Right lobe of liver (tissue), 6 donors: ENCODE measurements around the gene UGT3A2. TPM values are rescaled to one million over a fixed set of nuclear protein-coding genes. Genes with fewer than 3 reads are reported as not detected.
A peak's percentile ranks its signal among the peaks of the same experiment; 100 is the strongest.

Experiments used
- ATAC-seq, 4 donors: fragments of 200-7000 bp; cut with Tn5 transposase; one replicate each; pipeline ENCODE4 v1.9.1; 2020; ENCODE audit warnings: mild to moderate bottlenecking in 4 of 4, moderate library complexity in 4 of 4
- DNase-seq, 3 donors: peaks; one replicate each; pipeline ENCODE4 v3.0.0-alpha.2; 2020
- H3K27ac ChIP-seq, 3 donors: fragments of 200-600 bp; one replicate each; pipeline ENCODE4 v1.8.0; 2022
- H3K27me3 ChIP-seq, 2 donors: fragments of 200-600 bp; one replicate each; pipeline ENCODE4 v1.8.0; 2022
- H3K36me3 ChIP-seq, 4 donors: fragments of 200-600 bp; sonication (generic) in 1 of 4; one replicate each; pipeline versions ENCODE4 v1.5.1 to v1.8.0; 2017 to 2022; ENCODE audit warnings: control low read depth in 1 of 4
- H3K4me1 ChIP-seq, 4 donors: fragments of 200-600 bp; sonication (generic) in 1 of 4; one replicate each; pipeline versions ENCODE4 v1.5.1 to v1.8.0; 2017 to 2022; ENCODE audit warnings: control low read depth in 1 of 4
- H3K4me3 ChIP-seq, 3 donors: fragments of 200-600 bp; one replicate each; pipeline ENCODE4 v1.8.0; 2022
- H3K9me3 ChIP-seq, 4 donors: fragments of 200-600 bp; sonication (generic) in 1 of 4; one replicate each; pipeline versions ENCODE4 v1.5.1 to v1.8.0; 2017 to 2022; ENCODE audit warnings: control low read depth in 1 of 4
- CTCF ChIP-seq, 4 donors: fragments of 200-600 bp in 3 of 4; fragments of 450-650 bp in 1 of 4; IDR thresholded peaks; one replicate each; pipeline versions ENCODE4 v1.5.1 to v1.8.0; 2016 to 2022; ENCODE audit warnings: antibody characterized with exemption in 4 of 4, mild to moderate bottlenecking in 2 of 4
- POLR2A ChIP-seq: fragments of 450-650 bp; IDR thresholded peaks from one replicate; pipeline ENCODE4 v1.6.1; 2017; ENCODE audit warnings: antibody characterized with exemption, mild to moderate bottlenecking
- WGBS: methylation state at CpG from one replicate; pipeline ENCODE4 v1.1.6; 2018; ENCODE audit warnings: low coverage, low lambda C conversion rate; ENCODE audit not compliant: insufficient coverage; ENCODE audit errors: missing lambda C conversion rate; 5-methylcytosine and 5-hydroxymethylcytosine counted together
- intact Hi-C, 2 donors: fragments of 100-400 bp; cut with DNase I; formaldehyde crosslinking; loops; one replicate each; pipeline versions ENCODE4 v1.11.2 to v1.14.1; 2022
- total RNA-seq, 6 experiments: library from RNA; depleted of rRNA in 2 of 6; stranded (reverse); fragments of >200 nt in 2 of 6; fragmentation: NEBNext Ultra II Directional in 3 of 6; extraction: Animal tissue kit (Norgen Biotek cat#: 25700) in 3 of 6; gene quantifications; one replicate each; pipeline versions ENCODE4 v1.1.0 to v1.2.4, GENCODE V29; 2016 to 2023
- donor health status: DM: no; HTN: yes; CAD: no.
- donor health status: DM: no; HTN: no; CAD: no.
- donor health status: DM: no; HTN: no; CAD: no.
- donor health status: DM: no; HTN: yes; CAD: no.
- donor health status: DM: no; HTN: yes; CAD: no.

Gene UGT3A2
- total RNA-seq, 6 experiments from 2014 or later, result 0.43 to 1.0 TPM; not detected in 4

- Histone ChIP-seq H3K9me3 (no peaks in the 10 kb centered on the region), H3K27me3 (no peaks in the 10 kb centered on the region), H3K27ac (no peak overlapping the region), H3K36me3 (no peaks in the 10 kb centered on the region), H3K4me3 (no peak overlapping the region), H3K4me1 (no peaks in the 10 kb centered on the region)
- 71% methylated on average over 12 of the region's 12 CpGs for WGBS
- DNase-seq (no peak), ATAC-seq (peak in 1 of 4 donors; percentile 31)
- intact Hi-C loops, result no loop called here
- no peak for TF ChIP-seq POLR2A
- TF ChIP-seq CTCF (IDR thresholded peaks at IDR 0.05), result peak in 3 of 4 donors; percentile 5 to 15 (median 13)
These were observed 6.2 kb downstream of the UGT3A2 start for GRCh38 chr5:36060420-36060887.

GRCh38 chr5:36059571-36060419, 6.9 kb downstream of the UGT3A2 start:
- ATAC-seq, result no peak
- H3K36me3 ChIP-seq, result no peaks in the 10 kb centered on the region
- DNase-seq, result no peak
- no peaks in the 10 kb centered on the region for H3K27me3 ChIP-seq
- no peaks in the 10 kb centered on the region for H3K4me1 ChIP-seq
- 65% methylated on average over 5 of the region's 5 CpGs for WGBS
- intact Hi-C loops, result no loop called here
- H3K9me3 ChIP-seq, result no peaks in the 10 kb centered on the region
- no peak overlapping the region for H3K4me3 ChIP-seq
- TF ChIP-seq CTCF (IDR thresholded peaks at IDR 0.05) (no peak), POLR2A (no peak)
- no peak overlapping the region for H3K27ac ChIP-seq

DNA sequence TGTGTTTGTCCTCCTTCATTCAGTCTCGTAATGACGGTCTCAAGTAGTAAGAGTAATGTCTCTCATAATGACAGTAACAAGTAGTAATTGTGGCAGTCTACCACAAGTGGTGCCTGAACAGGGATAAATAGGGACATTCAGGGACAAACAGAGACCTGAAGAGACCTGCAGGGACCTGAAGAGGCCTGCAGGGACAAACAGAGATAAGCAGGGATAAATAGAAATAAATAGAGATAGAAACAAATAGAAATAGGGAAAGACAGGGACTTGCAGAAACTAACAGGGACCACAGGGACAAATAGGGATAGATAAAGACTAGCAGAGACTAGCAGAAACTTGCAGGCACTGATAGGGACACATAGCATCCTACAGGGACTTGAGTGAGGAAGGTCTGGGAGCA, 7.9 kb downstream of the UGT3A2 start:
- no peaks in the 10 kb centered on the region for H3K9me3 ChIP-seq
- H3K4me1 ChIP-seq, result no peaks in the 10 kb centered on the region
- WGBS, result 70% methylated on average over 2 of the region's 2 CpGs
- TF ChIP-seq CTCF (IDR thresholded peaks at IDR 0.05) (no peak), POLR2A (no peak)
- H3K27me3 ChIP-seq, result no peaks in the 10 kb centered on the region
- intact Hi-C loops, result no loop called here
- H3K36me3 ChIP-seq, result no peaks in the 10 kb centered on the region
- no peak for ATAC-seq
- no peak overlapping the region for H3K4me3 ChIP-seq
- DNase-seq, result no peak
- H3K27ac ChIP-seq, result no peak overlapping the region

DNA sequence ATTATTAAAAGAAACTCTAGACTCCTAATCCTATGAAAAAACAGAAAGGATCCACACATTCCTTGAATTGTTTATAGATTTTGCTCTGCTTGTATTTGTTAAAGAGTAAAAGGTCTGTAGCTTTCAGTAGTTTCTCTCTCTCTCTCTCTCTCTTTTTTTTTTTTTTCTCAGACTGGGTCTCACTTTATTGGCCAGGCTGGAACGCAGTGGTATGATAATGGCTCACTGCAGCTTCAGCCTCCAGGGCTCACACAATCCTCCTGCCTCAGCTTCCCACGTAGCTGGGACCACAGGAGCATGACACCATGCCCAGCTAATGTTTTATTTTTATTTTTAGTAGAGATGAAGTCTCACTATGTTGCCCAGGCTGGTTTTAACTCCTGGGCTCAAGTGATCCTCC, 9.3 kb downstream of the UGT3A2 start:
- TF ChIP-seq POLR2A, result no peak
- TF ChIP-seq CTCF (IDR thresholded peaks at IDR 0.05), result no peak
- intact Hi-C loops, result no loop called here
- Histone ChIP-seq H3K4me1 (no peaks in the 10 kb centered on the region), H3K4me3 (no peak overlapping the region), H3K36me3 (no peaks in the 10 kb centered on the region), H3K9me3 (no peaks in the 10 kb centered on the region), H3K27ac (no peak overlapping the region), H3K27me3 (no peaks in the 10 kb centered on the region)
- ATAC-seq (peak in 3 of 4 donors; percentile 21 to 52 (median 37)), DNase-seq (no peak)
- WGBS, result 44% methylated on average over 2 of the region's 2 CpGs
